Neural progenitor cell (in vitro differentiated cells): ENCODE data around the gene TNNT3. TPM values are rescaled to one million over a fixed set of nuclear protein-coding genes. Genes with fewer than 3 reads are reported as not detected.
A peak's percentile ranks its signal among the peaks of the same experiment; 100 is the strongest.

ENCODE experiments used
- DNase-seq: peaks from one replicate; pipeline ENCODE4 v3.0.0-alpha.2; 2016; ENCODE audit warnings: low spot score
- H2AFZ ChIP-seq: fragments of 200-600 bp; sonication (generic); replicated peaks from 2 replicates; pipeline ENCODE4 v1.6.1; 2016; ENCODE audit warnings: antibody characterized with exemption
- H3F3A ChIP-seq: fragments of 200-600 bp; sonication (generic); 2 replicates; pipeline ENCODE4 v1.6.1; 2016; ENCODE audit warnings: antibody characterized with exemption, low read depth
- H3K27ac ChIP-seq: fragments of 200-600 bp; sonication (generic); 2 replicates; pipeline ENCODE4 v1.5.1; 2016; ENCODE audit warnings: mild to moderate bottlenecking
- H3K27me3 ChIP-seq: fragments of 200-600 bp; sonication (generic); 2 replicates; pipeline ENCODE4 v1.6.1; 2016; ENCODE audit warnings: mild to moderate bottlenecking, moderate library complexity
- H3K36me3 ChIP-seq: fragments of 200-600 bp; sonication (generic); 2 replicates; pipeline ENCODE4 v1.5.1; 2016
- H3K4me1 ChIP-seq: fragments of 200-600 bp; sonication (generic); 2 replicates; pipeline ENCODE4 v1.6.1; 2016; ENCODE audit warnings: mixed run types
- H3K4me2 ChIP-seq: fragments of 200-600 bp; sonication (generic); 2 replicates; pipeline ENCODE4 v1.6.1; 2016
- H3K4me3 ChIP-seq: fragments of 200-600 bp; sonication (generic); 2 replicates; pipeline ENCODE4 v1.5.1; 2016
- H3K79me2 ChIP-seq: fragments of 200-600 bp; sonication (generic); 2 replicates; pipeline ENCODE4 v1.6.1; 2016; ENCODE audit warnings: low read depth
- H3K9ac ChIP-seq: fragments of 200-600 bp; sonication (generic); 2 replicates; pipeline ENCODE4 v1.6.1; 2016
- H3K9me3 ChIP-seq: fragments of 200-600 bp; sonication (generic); 2 replicates; pipeline ENCODE4 v1.5.1; 2016; ENCODE audit warnings: low read depth
- H4K20me1 ChIP-seq: fragments of 200-600 bp; sonication (generic); 2 replicates; pipeline ENCODE4 v1.6.1; 2016; ENCODE audit warnings: low read depth
- H3K27ac Mint-ChIP-seq: 3 replicates; pipeline ENCODE4 v1.8.0; 2021; ENCODE audit warnings: mixed read lengths
- H3K27me3 Mint-ChIP-seq: 2 replicates; pipeline ENCODE4 v1.8.0; 2022; ENCODE audit warnings: low read depth, mild to moderate bottlenecking, inconsistent platforms, moderate library complexity, mixed read lengths; ENCODE audit not compliant: insufficient read depth
- H3K36me3 Mint-ChIP-seq: 3 replicates; pipeline ENCODE4 v1.8.0; 2021; ENCODE audit warnings: mixed read lengths
- H3K4me1 Mint-ChIP-seq: 3 replicates; pipeline ENCODE4 v1.8.0; 2021; ENCODE audit warnings: mixed read lengths
- H3K4me3 Mint-ChIP-seq: 3 replicates; pipeline ENCODE4 v1.8.0; 2021; ENCODE audit warnings: mild to moderate bottlenecking, moderate library complexity, mixed read lengths
- H3K9me3 Mint-ChIP-seq: 3 replicates; pipeline ENCODE4 v1.8.0; 2020; ENCODE audit warnings: mixed read lengths
- EZH2 ChIP-seq: fragments of 200-600 bp; sonication (generic); IDR thresholded peaks from 2 replicates; pipeline ENCODE4 v1.6.1; 2017; ENCODE audit warnings: antibody characterized with exemption, mild to moderate bottlenecking, moderate library complexity
- EZH2phosphoT487 ChIP-seq: fragments of 200-600 bp; sonication (generic); IDR thresholded peaks from 2 replicates; pipeline ENCODE4 v1.6.1; 2017; ENCODE audit warnings: antibody characterized with exemption
- total RNA-seq: library from RNA; depleted of rRNA; stranded (reverse); fragments of >200 nt; gene quantifications from 2 replicates; pipeline ENCODE4 v1.2.3, GENCODE V29; 2015; ENCODE audit warnings: low replicate concordance
- TF ChIP-seq, protein P1 (sequence below): fragments of 200-600 bp; sonication (generic); IDR thresholded peaks from 2 replicates; pipeline ENCODE4 v1.5.1; 2017; ENCODE audit warnings: antibody characterized with exemption, mild to moderate bottlenecking

TNNT3 gene
- total RNA-seq, 1 donor from 2014 or later: 0.92 TPM

DNA sequence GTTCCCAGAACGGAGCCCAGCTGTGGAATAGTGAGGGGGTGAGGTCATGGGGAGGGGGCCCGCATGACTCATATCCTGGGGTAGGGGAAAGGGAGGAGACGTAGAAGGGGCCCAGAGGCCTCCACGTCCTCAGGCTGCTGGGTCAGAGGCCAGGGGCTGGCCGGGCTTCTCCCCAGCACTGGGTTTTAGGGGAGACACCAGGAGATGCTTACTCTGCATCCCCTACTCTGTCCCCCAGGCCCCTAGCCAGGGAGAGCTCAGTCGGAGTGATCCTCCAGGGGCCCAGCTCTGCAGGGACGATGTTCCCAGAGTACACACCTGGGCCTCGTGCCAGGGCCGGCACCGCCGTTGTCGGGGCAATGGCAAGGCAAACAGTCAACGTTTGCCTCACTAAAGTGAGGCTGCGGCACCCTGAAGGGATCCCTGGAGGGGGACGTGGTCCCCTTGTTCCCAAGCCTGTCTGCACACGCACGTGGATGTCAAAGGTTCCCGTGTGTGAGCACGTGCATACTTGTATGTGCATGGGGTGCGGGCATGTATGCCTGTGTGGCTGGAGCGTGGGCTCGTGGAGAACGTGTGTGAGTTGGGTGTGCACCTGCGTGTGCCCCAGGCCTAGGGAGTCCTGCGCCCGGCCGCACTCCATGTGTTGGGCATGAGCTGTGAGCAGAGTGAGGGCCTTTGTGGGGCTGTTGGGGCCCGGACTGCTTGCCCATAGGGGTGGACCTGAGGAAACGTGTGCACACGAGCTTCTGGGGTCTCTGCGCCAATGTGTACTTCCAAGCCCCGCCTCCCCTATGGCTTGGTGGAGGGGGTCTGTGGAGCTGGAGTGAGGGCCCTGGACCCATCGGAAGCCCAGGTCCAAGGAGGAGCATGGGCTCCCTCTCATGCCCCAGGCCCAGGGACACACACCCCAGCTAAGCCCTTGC, 42.0 kb upstream of the TNNT3 start:
- Histone ChIP-seq H3K4me3 (no peak overlapping the region), H3K79me2 (no peaks in the 10 kb centered on the region), H3K27ac (no peak overlapping the region), H4K20me1 (no peaks in the 10 kb centered on the region), H3F3A (no peaks in the 10 kb centered on the region), H3K36me3 (no peaks in the 10 kb centered on the region), H3K27me3 (no peaks in the 10 kb centered on the region), H3K9me3 (no peaks in the 10 kb centered on the region), H3K4me1 (peaks cover under 1% of the 10 kb centered on the region), H3K9ac (no peak overlapping the region), H2AFZ (no peak overlapping the region), H3K4me2 (no peak overlapping the region)
- no peaks in the 10 kb centered on the region for H3K36me3 Mint-ChIP-seq
- TF ChIP-seq EZH2phosphoT487 (no peak), EZH2 (no peak)
- TF ChIP-seq, protein P1, sequence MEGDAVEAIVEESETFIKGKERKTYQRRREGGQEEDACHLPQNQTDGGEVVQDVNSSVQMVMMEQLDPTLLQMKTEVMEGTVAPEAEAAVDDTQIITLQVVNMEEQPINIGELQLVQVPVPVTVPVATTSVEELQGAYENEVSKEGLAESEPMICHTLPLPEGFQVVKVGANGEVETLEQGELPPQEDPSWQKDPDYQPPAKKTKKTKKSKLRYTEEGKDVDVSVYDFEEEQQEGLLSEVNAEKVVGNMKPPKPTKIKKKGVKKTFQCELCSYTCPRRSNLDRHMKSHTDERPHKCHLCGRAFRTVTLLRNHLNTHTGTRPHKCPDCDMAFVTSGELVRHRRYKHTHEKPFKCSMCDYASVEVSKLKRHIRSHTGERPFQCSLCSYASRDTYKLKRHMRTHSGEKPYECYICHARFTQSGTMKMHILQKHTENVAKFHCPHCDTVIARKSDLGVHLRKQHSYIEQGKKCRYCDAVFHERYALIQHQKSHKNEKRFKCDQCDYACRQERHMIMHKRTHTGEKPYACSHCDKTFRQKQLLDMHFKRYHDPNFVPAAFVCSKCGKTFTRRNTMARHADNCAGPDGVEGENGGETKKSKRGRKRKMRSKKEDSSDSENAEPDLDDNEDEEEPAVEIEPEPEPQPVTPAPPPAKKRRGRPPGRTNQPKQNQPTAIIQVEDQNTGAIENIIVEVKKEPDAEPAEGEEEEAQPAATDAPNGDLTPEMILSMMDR: no peak
- DNase-seq: no peak
- peaks cover 22% of the 10 kb centered on the region for H3K4me1 Mint-ChIP-seq
- H3K27ac Mint-ChIP-seq: peak overlapping the region; percentile 72
- H3K4me3 Mint-ChIP-seq: no peak overlapping the region
- H3K27me3 Mint-ChIP-seq: peaks cover 7% of the 10 kb centered on the region
- no peaks in the 10 kb centered on the region for H3K9me3 Mint-ChIP-seq

DNA sequence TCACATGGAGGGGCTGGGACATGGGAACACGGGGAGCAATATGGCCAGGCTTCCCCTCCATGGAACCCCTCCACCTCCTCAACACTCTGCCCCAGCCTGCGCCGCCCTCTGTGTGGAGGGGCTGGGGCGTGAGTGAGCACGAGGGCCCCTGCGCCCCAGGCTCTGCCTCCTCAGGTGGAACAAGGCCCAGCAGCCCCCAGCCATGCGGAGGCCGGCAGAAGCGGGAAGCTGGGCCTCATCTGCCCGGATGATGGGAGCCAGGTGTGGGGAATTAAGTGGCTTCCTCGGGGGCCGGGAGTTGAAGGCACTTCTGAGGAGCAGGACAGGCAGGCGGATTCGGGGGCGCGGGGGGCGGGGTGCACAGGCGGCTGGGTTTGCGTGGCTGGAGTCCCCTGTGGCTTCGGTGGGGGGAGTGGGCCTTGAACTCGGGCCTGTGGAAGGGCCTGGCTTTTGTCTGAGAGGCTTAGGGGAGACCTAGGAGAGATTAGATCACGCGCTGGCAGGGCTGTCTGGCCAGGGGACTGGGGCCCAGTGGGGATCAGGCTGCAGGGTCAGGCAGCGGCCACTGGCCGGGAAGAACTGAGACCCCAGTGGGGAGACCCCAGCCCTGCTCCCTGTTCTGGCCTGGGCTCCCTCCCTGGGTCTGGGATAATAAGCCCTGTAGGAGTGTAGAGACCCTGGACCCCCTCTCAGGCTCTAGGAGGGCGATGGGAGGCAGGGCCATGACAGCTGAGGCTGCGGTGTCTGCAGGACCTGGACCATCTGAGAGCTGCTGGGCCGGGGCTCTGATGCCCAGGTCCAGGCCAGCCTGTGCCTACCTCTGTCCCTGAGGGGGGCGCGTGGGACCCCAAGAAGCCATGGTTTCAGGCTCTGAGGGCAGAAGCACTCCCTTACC, 41.1 kb upstream of the TNNT3 start:
- no peak for DNase-seq

DNA sequence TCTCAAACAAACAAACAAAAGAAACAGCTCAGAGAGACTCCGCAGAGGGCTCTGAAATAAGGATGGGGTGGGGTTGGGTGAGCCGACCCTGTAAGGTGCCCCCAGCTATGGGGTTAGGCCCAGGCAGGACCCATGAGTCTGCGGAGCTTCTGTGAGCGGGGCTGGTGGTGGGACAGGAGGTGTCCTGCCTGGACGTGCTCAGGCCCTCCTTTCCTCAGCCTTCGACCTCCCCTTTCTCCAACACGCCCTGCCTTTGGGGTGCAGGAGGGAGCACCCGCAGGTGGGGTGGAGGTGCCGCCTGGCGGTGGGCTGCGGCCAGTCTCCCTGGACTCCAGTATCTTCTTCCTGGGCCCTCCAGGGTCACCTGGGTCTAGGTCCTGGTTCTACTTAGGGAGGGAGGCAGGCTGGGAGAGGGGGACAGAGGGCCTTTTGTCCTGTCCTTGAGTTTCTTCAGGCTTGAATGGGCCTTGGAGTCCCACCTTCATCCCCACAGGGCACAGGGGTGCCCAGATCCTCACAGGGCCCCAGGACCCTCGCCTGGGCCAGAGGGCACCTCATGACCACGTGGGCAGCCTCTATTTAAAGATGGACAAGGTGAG, 40.1 kb upstream of the TNNT3 start:
- Histone ChIP-seq H3K79me2 (no peaks in the 10 kb centered on the region), H3K9me3 (no peaks in the 10 kb centered on the region), H2AFZ (no peak overlapping the region), H3K27ac (no peak overlapping the region), H3K4me3 (no peak overlapping the region), H3K4me2 (no peak overlapping the region), H3K9ac (no peak overlapping the region), H3F3A (no peaks in the 10 kb centered on the region), H3K4me1 (peaks cover 6% of the 10 kb centered on the region), H3K36me3 (no peaks in the 10 kb centered on the region), H3K27me3 (no peaks in the 10 kb centered on the region), H4K20me1 (no peaks in the 10 kb centered on the region)
- peaks cover 11% of the 10 kb centered on the region for H3K4me1 Mint-ChIP-seq
- H3K4me3 Mint-ChIP-seq: no peak overlapping the region
- peak overlapping the region; percentile 60 for H3K27ac Mint-ChIP-seq
- DNase-seq: no peak
- H3K36me3 Mint-ChIP-seq: no peaks in the 10 kb centered on the region
- peaks cover 4% of the 10 kb centered on the region for H3K27me3 Mint-ChIP-seq
- no peaks in the 10 kb centered on the region for H3K9me3 Mint-ChIP-seq
- TF ChIP-seq, protein P1: no peak
- TF ChIP-seq EZH2phosphoT487: no peak
- TF ChIP-seq EZH2: no peak

More for the DNA sequence above, 41.1 kb upstream of the TNNT3 start:
- H2AFZ ChIP-seq: no peak overlapping the region
- TF ChIP-seq EZH2phosphoT487: no peak
- no peak for TF ChIP-seq EZH2
- TF ChIP-seq, protein P1: no peak
- Mint-ChIP-seq H3K27me3 (peaks cover 4% of the 10 kb centered on the region), H3K27ac (no peak overlapping the region), H3K9me3 (no peaks in the 10 kb centered on the region), H3K4me3 (no peak overlapping the region), H3K36me3 (no peaks in the 10 kb centered on the region), H3K4me1 (peaks cover 14% of the 10 kb centered on the region)
- H3F3A ChIP-seq: no peaks in the 10 kb centered on the region
- H3K4me1 ChIP-seq: peaks cover 6% of the 10 kb centered on the region
- H3K4me2 ChIP-seq: no peak overlapping the region
- no peak overlapping the region for H3K27ac ChIP-seq
- H3K79me2 ChIP-seq: no peaks in the 10 kb centered on the region
- no peaks in the 10 kb centered on the region for H3K36me3 ChIP-seq
- no peak overlapping the region for H3K9ac ChIP-seq
- no peak overlapping the region for H3K4me3 ChIP-seq
- H3K9me3 ChIP-seq: no peaks in the 10 kb centered on the region
- H3K27me3 ChIP-seq: no peaks in the 10 kb centered on the region
- no peaks in the 10 kb centered on the region for H4K20me1 ChIP-seq
